ENCODE results near the gene FOLH1. TPM values are rescaled to one million over a fixed set of nuclear protein-coding genes. Genes with fewer than 3 reads are reported as not detected.
A peak's percentile ranks its signal among the peaks of the same experiment; 100 is the strongest.
"Not testable (repeated sequence)": the region's sequence is repeated elsewhere in the genome, so short reads cannot be mapped to it uniquely, and the experiment has no call there.

Gene FOLH1
- polyA plus RNA-seq (2012; ENCODE audit: insufficient read depth, insufficient read length) = not detected

- no peak for DNase-seq (ENCODE audit: low read depth, low spot score)
- H3K4me3 ChIP-seq (ENCODE audit: low read length) = no peak within 1 kb of the TSS
These were observed at the start of gene FOLH1 for GRCh38 chr11:49208006-49208721. Gene FOLH1, minus strand, starts transcription at chr11:49208602. Its CDS starts 193 bp downstream, at chr11:49208409.

- not testable (repeated sequence) for H3K4me3 ChIP-seq (ENCODE audit: low read length); DNase-seq (ENCODE audit: low read depth, low spot score)
These were observed 46.7 kb upstream of the FOLH1 start for GRCh38 chr11:49255148-49255547.

- H3K4me3 ChIP-seq (ENCODE audit: low read length) = not testable (repeated sequence)
These were observed 42.8 kb upstream of the FOLH1 start for GRCh38 chr11:49251212-49251611.

GRCh38 chr11:49250398-49251115 is 42.2 kb upstream of the FOLH1 start:
- H3K4me3 ChIP-seq (ENCODE audit: low read length); DNase-seq (ENCODE audit: low read depth, low spot score): not testable (repeated sequence)

More at GRCh38 chr11:49251212-49251611, 42.8 kb upstream of the FOLH1 start:
- not testable (repeated sequence) for DNase-seq (ENCODE audit: low read depth, low spot score)

- not testable (repeated sequence) for H3K4me3 ChIP-seq (ENCODE audit: low read length); DNase-seq (ENCODE audit: low read depth, low spot score)
These were observed 41.0 kb upstream of the FOLH1 start for GRCh38 chr11:49249363-49249762.

- not testable (repeated sequence) for DNase-seq (ENCODE audit: low read depth, low spot score); H3K4me3 ChIP-seq (ENCODE audit: low read length)
These were observed 25.3 kb upstream of the FOLH1 start for GRCh38 chr11:49233685-49234084.

GRCh38 chr11:49233019-49233418 is 24.6 kb upstream of the FOLH1 start:
- DNase-seq (ENCODE audit: low read depth, low spot score); H3K4me3 ChIP-seq (ENCODE audit: low read length): not testable (repeated sequence)

GRCh38 chr11:49231725-49232124 is 23.3 kb upstream of the FOLH1 start:
- DNase-seq (ENCODE audit: low read depth, low spot score); H3K4me3 ChIP-seq (ENCODE audit: low read length): not testable (repeated sequence)

GRCh38 chr11:49230534-49230933 is 22.1 kb upstream of the FOLH1 start:
- DNase-seq (ENCODE audit: low read depth, low spot score); H3K4me3 ChIP-seq (ENCODE audit: low read length): not testable (repeated sequence)

- DNase-seq (ENCODE audit: low read depth, low spot score); H3K4me3 ChIP-seq (ENCODE audit: low read length): not testable (repeated sequence)
These were observed 21.6 kb upstream of the FOLH1 start for GRCh38 chr11:49230001-49230400.

GRCh38 chr11:49229136-49229535 is 20.7 kb upstream of the FOLH1 start:
- not testable (repeated sequence) for DNase-seq (ENCODE audit: low read depth, low spot score)

GRCh38 chr11:49225255-49225785 is 16.9 kb upstream of the FOLH1 start:
- H3K4me3 ChIP-seq (ENCODE audit: low read length); DNase-seq (ENCODE audit: low read depth, low spot score): not testable (repeated sequence)

More at GRCh38 chr11:49229136-49229535, 20.7 kb upstream of the FOLH1 start:
- H3K4me3 ChIP-seq (ENCODE audit: low read length) = not testable (repeated sequence)

GRCh38 chr11:49221112-49221511 is 12.7 kb upstream of the FOLH1 start:
- peak; percentile 1 for DNase-seq (ENCODE audit: low read depth, low spot score)
- no peak overlapping the region for H3K4me3 ChIP-seq (ENCODE audit: low read length)

- no peak for DNase-seq (ENCODE audit: low read depth, low spot score)
- H3K4me3 ChIP-seq (ENCODE audit: low read length) = no peak overlapping the region
These were observed 4.7 kb upstream of the FOLH1 start for GRCh38 chr11:49213026-49213560.

- not testable (repeated sequence) for DNase-seq (ENCODE audit: low read depth, low spot score); H3K4me3 ChIP-seq (ENCODE audit: low read length)
These were observed 1.4 kb downstream of the FOLH1 start for GRCh38 chr11:49206999-49207398.

- no peak for DNase-seq (ENCODE audit: low read depth, low spot score)
- H3K4me3 ChIP-seq (ENCODE audit: low read length) = no peak overlapping the region
These were observed 6.0 kb downstream of the FOLH1 start for GRCh38 chr11:49202287-49202976.

- H3K4me3 ChIP-seq (ENCODE audit: low read length); DNase-seq (ENCODE audit: low read depth, low spot score): not testable (repeated sequence)
These were observed 11.6 kb downstream of the FOLH1 start for GRCh38 chr11:49196775-49197174.

- not testable (repeated sequence) for H3K4me3 ChIP-seq (ENCODE audit: low read length); DNase-seq (ENCODE audit: low read depth, low spot score)
These were observed 12.4 kb downstream of the FOLH1 start for GRCh38 chr11:49196002-49196401.

- not testable (repeated sequence) for DNase-seq (ENCODE audit: low read depth, low spot score); H3K4me3 ChIP-seq (ENCODE audit: low read length)
These were observed 18.1 kb downstream of the FOLH1 start for GRCh38 chr11:49190287-49190686.

Measured in Jurkat, Clone E6-1 (cell line).